Endothelial cell of umbilical vein (primary cell): ENCODE results near the gene ESAM. TPM values are rescaled to one million over a fixed set of nuclear protein-coding genes. Genes with fewer than 3 reads are reported as not detected.

Experiments used
- BruUV-seq: library from RNA; stranded (reverse); fragments of 400-500 nt; replicated peaks from 2 replicates; lab custom pipeline; 2021; lab: Mats Ljungman, UMichigan
- CTCF ChIA-PET: fragments of 300-600, 350-600 bp; sonication (Branson Sonifier 250); formaldehyde crosslinking; loops from one replicate; lab custom pipeline; 2021; ENCODE audit warnings: antibody characterized with exemption, inconsistent platforms; lab: Charles Lee
- POLR2A ChIA-PET: fragments of 300-600, 350-600 bp; sonication (Branson Sonifier 250); formaldehyde crosslinking; loops from one replicate; lab custom pipeline; 2021; ENCODE audit warnings: antibody characterized with exemption, inconsistent platforms; lab: Charles Lee
- DNase-seq: peaks from one replicate; pipeline ENCODE4 v3.0.0-alpha.2; 2011; ENCODE audit warnings: low read depth, low spot score
- FAIRE-seq: peaks from 2 replicates; lab custom pipeline; 2011; peaks lifted over from hg19 to GRCh38; lab: Jason Lieb, UNC
- H2AFZ ChIP-seq: 2 replicates; pipeline ENCODE4 v1.6.0; 2012; ENCODE audit warnings: low read depth, low read length, control low read depth, inconsistent platforms
- H3K27ac ChIP-seq: 2 replicates; pipeline ENCODE4 v1.5.1; 2011; ENCODE audit warnings: low read depth, mild to moderate bottlenecking, control low read depth, low read length, moderate library complexity; ENCODE audit not compliant: insufficient read depth
- H3K27me3 ChIP-seq, 2 experiments: 2 replicates each; pipeline versions ENCODE4 v1.6.0 to v1.6.1; 2011; ENCODE audit warnings: low read length in 2 of 2, mixed read lengths in 1 of 2; ENCODE audit not compliant: control insufficient read depth in 2 of 2, insufficient read depth in 2 of 2
- H3K36me3 ChIP-seq, 2 experiments: 2 replicates in 1 of 2; 3 replicates in 1 of 2; pipeline ENCODE4 v1.5.1; 2011; ENCODE audit warnings: low read length in 2 of 2, mild to moderate bottlenecking in 1 of 2, moderate library complexity in 1 of 2; ENCODE audit not compliant: control insufficient read depth in 2 of 2, insufficient read depth in 2 of 2; ENCODE audit errors: extremely low read depth in 1 of 2
- H3K4me1 ChIP-seq: 3 replicates; pipeline ENCODE4 v1.5.1; 2011; ENCODE audit warnings: mild to moderate bottlenecking, low read length; ENCODE audit not compliant: control insufficient read depth, insufficient read depth; ENCODE audit errors: extremely low read depth
- H3K4me2 ChIP-seq: 2 replicates; pipeline ENCODE4 v1.6.1; 2011; ENCODE audit warnings: low read length, control low read depth, mixed read lengths; ENCODE audit not compliant: insufficient read depth
- H3K4me3 ChIP-seq, 3 experiments: fragments of 200-600 bp in 1 of 3; sonication (generic), shearing (Covaris generic) in 1 of 3; replicated peaks in 1 of 3; 2 replicates each; pipeline ENCODE4 v1.5.1; 2011 to 2016; ENCODE audit warnings: control low read depth in 3 of 3, low read length in 3 of 3, mild to moderate bottlenecking in 2 of 3, inconsistent platforms in 1 of 3, low read depth in 1 of 3, moderate library complexity in 1 of 3; ENCODE audit not compliant: insufficient read depth in 1 of 3
- H3K79me2 ChIP-seq: 2 replicates; pipeline ENCODE4 v1.6.0; 2012; ENCODE audit warnings: low read length, inconsistent platforms; ENCODE audit not compliant: control insufficient read depth, insufficient read depth
- H3K9ac ChIP-seq: replicated peaks from 2 replicates; pipeline ENCODE3; 2011; ENCODE audit warnings: low read length, control low read depth; ENCODE audit not compliant: insufficient read depth; ENCODE audit errors: extremely low read depth
- H3K9me1 ChIP-seq: replicated peaks from 3 replicates; pipeline ENCODE4 v1.6.0; 2011; ENCODE audit warnings: mild to moderate bottlenecking, low read length; ENCODE audit not compliant: control insufficient read depth, insufficient read depth; ENCODE audit errors: extremely low read depth
- H3K9me3 ChIP-seq: replicated peaks from 2 replicates; pipeline ENCODE4 v1.5.1; 2012; ENCODE audit warnings: low read length, inconsistent platforms; ENCODE audit not compliant: control insufficient read depth, insufficient read depth
- H4K20me1 ChIP-seq: replicated peaks from 2 replicates; pipeline ENCODE3; 2011; ENCODE audit warnings: mild to moderate bottlenecking, low read length; ENCODE audit not compliant: control insufficient read depth, insufficient read depth; ENCODE audit errors: extremely low read depth
- CTCF ChIP-seq, 2 donors: IDR thresholded peaks; 1 replicate in 1 of 2; 2 replicates in 1 of 2; pipeline ENCODE4 v1.5.1; 2011; ENCODE audit warnings: low read length in 2 of 2, mild to moderate bottlenecking in 2 of 2, moderate library complexity in 2 of 2, control low read depth in 1 of 2, inconsistent platforms in 1 of 2, low read depth in 1 of 2; ENCODE audit not compliant: insufficient read depth in 1 of 2; ENCODE audit errors: extremely low read depth in 1 of 2
- EZH2 ChIP-seq: IDR thresholded peaks from 2 replicates; pipeline ENCODE4 v1.6.1; 2012; ENCODE audit warnings: borderline replicate concordance, low read depth, mild to moderate bottlenecking, moderate library complexity, low read length, inconsistent platforms; ENCODE audit not compliant: severe bottlenecking
- FOS ChIP-seq: IDR thresholded peaks from 2 replicates; pipeline ENCODE4 v1.6.1; 2011; ENCODE audit warnings: mild to moderate bottlenecking, low read length, moderate library complexity, borderline replicate concordance; ENCODE audit not compliant: insufficient read depth
- GATA2 ChIP-seq: IDR thresholded peaks from 2 replicates; pipeline ENCODE4 v1.7.0; 2011; ENCODE audit warnings: low read depth, mild to moderate bottlenecking, moderate library complexity, mixed read lengths, low read length; ENCODE audit not compliant: insufficient read length, insufficient read depth
- JUN ChIP-seq: IDR thresholded peaks from 2 replicates; pipeline ENCODE4 v1.6.1; 2011; ENCODE audit warnings: borderline replicate concordance, low read depth; ENCODE audit not compliant: insufficient read length, insufficient read depth
- MAX ChIP-seq: IDR thresholded peaks from 2 replicates; pipeline ENCODE4 v1.6.1; 2011; ENCODE audit not compliant: insufficient read depth, insufficient read length
- MYC ChIP-seq: IDR thresholded peaks from one replicate; pipeline ENCODE4 v1.6.1; 2011; ENCODE audit warnings: mild to moderate bottlenecking, low read depth, low read length
- POLR2A ChIP-seq: IDR thresholded peaks from 2 replicates; pipeline ENCODE4 v1.6.1; 2012; ENCODE audit warnings: low read depth, mild to moderate bottlenecking, control low read depth, low read length
- POLR2AphosphoS5 ChIP-seq: IDR thresholded peaks from 2 replicates; pipeline ENCODE4 v1.6.1; 2012; ENCODE audit warnings: low read depth, mild to moderate bottlenecking, control low read depth, low read length, moderate library complexity; ENCODE audit not compliant: insufficient read depth
- dilution Hi-C: fragments of 300-500 bp; cut with MboI; formaldehyde crosslinking; loops from one replicate; pipeline ENCODE4 v1.15.0; 2019; ENCODE audit warnings: low sequenced_read_pairs; ENCODE audit not compliant: extremely low pct_ligation_motif_present
- intact Hi-C: fragments of 100-400 bp; cut with micrococcal nuclease; formaldehyde crosslinking; loops from one replicate; pipeline ENCODE4 v1.10.0; 2022
- polyA plus RNA-seq, 4 experiments: library from polyadenylated mRNA; depleted of rRNA in 3 of 4; stranded (reverse) in 3 of 4; unstranded in 1 of 4; fragments of >200 nt; gene quantifications; 2 replicates each; pipeline versions ENCODE4 v1.2.1 to v1.2.3, GENCODE V29; 2011 to 2012; ENCODE audit warnings: missing spikeins in 1 of 4
- total RNA-seq: library from RNA; stranded (reverse); gene quantifications from 2 replicates; pipeline ENCODE4 v1.2.3, GENCODE V29; 2021

ESAM gene
- total and polyA plus RNA-seq, 2 donors (not counting 3 experiments of a cell fraction or from before 2014, with no cell fraction given), result 273 to 383 TPM

GRCh38 chr11:124719534-124719933, 42.6 kb downstream of the ESAM start:
- Histone ChIP-seq H3K36me3 (no peaks in the 10 kb centered on the region), H3K4me3 (no peak overlapping the region), H3K4me1 (peaks cover 26% of the 10 kb centered on the region), H3K9me1 (no peaks in the 10 kb centered on the region), H3K27ac (no peak overlapping the region), H3K79me2 (no peaks in the 10 kb centered on the region), H3K4me2 (no peak overlapping the region), H3K27me3 (no peaks in the 10 kb centered on the region), H3K9ac (no peak overlapping the region), H2AFZ (no peak overlapping the region), H4K20me1 (no peaks in the 10 kb centered on the region), H3K9me3 (no peaks in the 10 kb centered on the region)
- intact Hi-C loops (no loop called here), dilution Hi-C loops (no loop called here)
- ChIA-PET POLR2A (no interaction called here), CTCF (interaction anchor here (1.1 to 1.2 kb wide), 2 partner anchors 19 to 117 kb away, joined by 3 read pairs; no protein-coding TSS in a partner anchor)
- TF ChIP-seq POLR2AphosphoS5, result no peak
- TF ChIP-seq JUN, result no peak
- no peak for TF ChIP-seq FOS
- TF ChIP-seq GATA2, result no peak
- no peak for TF ChIP-seq POLR2A
- no peak for TF ChIP-seq CTCF (IDR thresholded peaks at IDR 0.05; ENCODE audit: extremely low read depth in 1 of 2, insufficient read depth in 1 of 2, low read depth in 1 of 2, low read length in 2 of 2)
- TF ChIP-seq EZH2, result no peak
- no peak for TF ChIP-seq MYC
- no peak for TF ChIP-seq MAX
- peak; percentile 61 for FAIRE-seq
- BruUV-seq, result no TSS peak
- DNase-seq, result no peak
